Right lobe of liver (tissue), 6 donors: Measurements from ENCODE around the gene UTP25. TPM values are rescaled to one million over a fixed set of nuclear protein-coding genes. Genes with fewer than 3 reads are reported as not detected.

ENCODE experiments used
- ATAC-seq, 4 donors: fragments of 200-7000 bp; cut with Tn5 transposase; one replicate each; pipeline ENCODE4 v1.9.1; 2020; ENCODE audit warnings: mild to moderate bottlenecking in 4 of 4, moderate library complexity in 4 of 4
- DNase-seq, 3 donors: peaks; one replicate each; pipeline ENCODE4 v3.0.0-alpha.2; 2020
- H3K27ac ChIP-seq, 3 donors: fragments of 200-600 bp; one replicate each; pipeline ENCODE4 v1.8.0; 2022
- H3K27me3 ChIP-seq, 2 donors: fragments of 200-600 bp; one replicate each; pipeline ENCODE4 v1.8.0; 2022
- H3K36me3 ChIP-seq, 4 donors: fragments of 200-600 bp; sonication (generic) in 1 of 4; one replicate each; pipeline versions ENCODE4 v1.5.1 to v1.8.0; 2017 to 2022; ENCODE audit warnings: control low read depth in 1 of 4
- H3K4me1 ChIP-seq, 4 donors: fragments of 200-600 bp; sonication (generic) in 1 of 4; one replicate each; pipeline versions ENCODE4 v1.5.1 to v1.8.0; 2017 to 2022; ENCODE audit warnings: control low read depth in 1 of 4
- H3K4me3 ChIP-seq, 3 donors: fragments of 200-600 bp; one replicate each; pipeline ENCODE4 v1.8.0; 2022
- H3K9me3 ChIP-seq, 4 donors: fragments of 200-600 bp; sonication (generic) in 1 of 4; one replicate each; pipeline versions ENCODE4 v1.5.1 to v1.8.0; 2017 to 2022; ENCODE audit warnings: control low read depth in 1 of 4
- POLR2A ChIP-seq: fragments of 450-650 bp; IDR thresholded peaks from one replicate; pipeline ENCODE4 v1.6.1; 2017; ENCODE audit warnings: antibody characterized with exemption, mild to moderate bottlenecking
- WGBS: methylation state at CpG from one replicate; pipeline ENCODE4 v1.1.6; 2018; ENCODE audit warnings: low coverage, low lambda C conversion rate; ENCODE audit not compliant: insufficient coverage; ENCODE audit errors: missing lambda C conversion rate; 5-methylcytosine and 5-hydroxymethylcytosine counted together
- intact Hi-C, 2 donors: fragments of 100-400 bp; cut with DNase I; formaldehyde crosslinking; loops; one replicate each; pipeline versions ENCODE4 v1.11.2 to v1.14.1; 2022
- total RNA-seq, 6 experiments: library from RNA; depleted of rRNA in 2 of 6; stranded (reverse); fragments of >200 nt in 2 of 6; fragmentation: NEBNext Ultra II Directional in 3 of 6; extraction: Animal tissue kit (Norgen Biotek cat#: 25700) in 3 of 6; gene quantifications; one replicate each; pipeline versions ENCODE4 v1.1.0 to v1.2.4, GENCODE V29; 2016 to 2023
- TF ChIP-seq, protein P1 (sequence below), 4 donors: fragments of 200-600 bp in 3 of 4; fragments of 450-650 bp in 1 of 4; IDR thresholded peaks; one replicate each; pipeline versions ENCODE4 v1.5.1 to v1.8.0; 2016 to 2022; ENCODE audit warnings: antibody characterized with exemption in 4 of 4, mild to moderate bottlenecking in 2 of 4
- donor health status: DM: no; HTN: yes; CAD: no.
- donor health status: DM: no; HTN: no; CAD: no.
- donor health status: DM: no; HTN: no; CAD: no.
- donor health status: DM: no; HTN: yes; CAD: no.
- donor health status: DM: no; HTN: yes; CAD: no.

UTP25 gene
- total RNA-seq, 6 experiments from 2014 or later = 4.6 to 10.0 (median 6.4) TPM

DNA sequence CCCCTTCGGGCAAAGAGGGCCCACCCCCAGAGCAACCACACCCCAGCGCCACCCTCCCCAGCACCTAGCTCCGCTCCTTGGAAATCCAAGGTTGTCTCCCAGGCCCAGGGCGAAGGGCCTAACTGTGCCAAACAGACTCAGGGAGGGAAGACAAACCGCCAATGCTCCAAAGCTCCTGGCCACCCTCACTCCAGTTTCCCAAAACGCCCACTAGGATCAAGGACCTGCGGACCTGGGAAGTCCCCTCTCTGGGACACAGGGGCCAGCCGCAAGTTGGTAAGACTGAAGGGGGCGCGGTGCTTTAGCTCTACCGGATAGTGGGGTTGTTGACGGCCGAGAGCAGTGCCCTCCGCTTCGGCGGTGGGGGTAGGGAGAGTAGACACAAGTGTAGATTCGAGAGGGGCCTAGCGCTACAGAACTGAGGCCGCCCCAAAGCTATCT lies 22.4 kb upstream of the UTP25 start:
- DNase-seq = no peak
- TF ChIP-seq, protein P1, sequence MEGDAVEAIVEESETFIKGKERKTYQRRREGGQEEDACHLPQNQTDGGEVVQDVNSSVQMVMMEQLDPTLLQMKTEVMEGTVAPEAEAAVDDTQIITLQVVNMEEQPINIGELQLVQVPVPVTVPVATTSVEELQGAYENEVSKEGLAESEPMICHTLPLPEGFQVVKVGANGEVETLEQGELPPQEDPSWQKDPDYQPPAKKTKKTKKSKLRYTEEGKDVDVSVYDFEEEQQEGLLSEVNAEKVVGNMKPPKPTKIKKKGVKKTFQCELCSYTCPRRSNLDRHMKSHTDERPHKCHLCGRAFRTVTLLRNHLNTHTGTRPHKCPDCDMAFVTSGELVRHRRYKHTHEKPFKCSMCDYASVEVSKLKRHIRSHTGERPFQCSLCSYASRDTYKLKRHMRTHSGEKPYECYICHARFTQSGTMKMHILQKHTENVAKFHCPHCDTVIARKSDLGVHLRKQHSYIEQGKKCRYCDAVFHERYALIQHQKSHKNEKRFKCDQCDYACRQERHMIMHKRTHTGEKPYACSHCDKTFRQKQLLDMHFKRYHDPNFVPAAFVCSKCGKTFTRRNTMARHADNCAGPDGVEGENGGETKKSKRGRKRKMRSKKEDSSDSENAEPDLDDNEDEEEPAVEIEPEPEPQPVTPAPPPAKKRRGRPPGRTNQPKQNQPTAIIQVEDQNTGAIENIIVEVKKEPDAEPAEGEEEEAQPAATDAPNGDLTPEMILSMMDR (IDR thresholded peaks at IDR 0.05) = no peak
- no peak for TF ChIP-seq POLR2A
- intact Hi-C loops = no loop called here
- no peaks in the 10 kb centered on the region for H3K27me3 ChIP-seq
- no peak for ATAC-seq
- peak overlapping the region; percentile 43 to 63 (median 48) for H3K4me3 ChIP-seq
- H3K27ac ChIP-seq = peak overlapping the region in 2 of 3 donors; percentile 24 to 36
- WGBS = 51% methylated on average over 7 of the region's 19 CpGs
- peaks cover 0 to 22% (median 6%) of the 10 kb centered on the region in 4 donors for H3K4me1 ChIP-seq
- no peaks in the 10 kb centered on the region for H3K36me3 ChIP-seq
- no peaks in the 10 kb centered on the region for H3K9me3 ChIP-seq

DNA sequence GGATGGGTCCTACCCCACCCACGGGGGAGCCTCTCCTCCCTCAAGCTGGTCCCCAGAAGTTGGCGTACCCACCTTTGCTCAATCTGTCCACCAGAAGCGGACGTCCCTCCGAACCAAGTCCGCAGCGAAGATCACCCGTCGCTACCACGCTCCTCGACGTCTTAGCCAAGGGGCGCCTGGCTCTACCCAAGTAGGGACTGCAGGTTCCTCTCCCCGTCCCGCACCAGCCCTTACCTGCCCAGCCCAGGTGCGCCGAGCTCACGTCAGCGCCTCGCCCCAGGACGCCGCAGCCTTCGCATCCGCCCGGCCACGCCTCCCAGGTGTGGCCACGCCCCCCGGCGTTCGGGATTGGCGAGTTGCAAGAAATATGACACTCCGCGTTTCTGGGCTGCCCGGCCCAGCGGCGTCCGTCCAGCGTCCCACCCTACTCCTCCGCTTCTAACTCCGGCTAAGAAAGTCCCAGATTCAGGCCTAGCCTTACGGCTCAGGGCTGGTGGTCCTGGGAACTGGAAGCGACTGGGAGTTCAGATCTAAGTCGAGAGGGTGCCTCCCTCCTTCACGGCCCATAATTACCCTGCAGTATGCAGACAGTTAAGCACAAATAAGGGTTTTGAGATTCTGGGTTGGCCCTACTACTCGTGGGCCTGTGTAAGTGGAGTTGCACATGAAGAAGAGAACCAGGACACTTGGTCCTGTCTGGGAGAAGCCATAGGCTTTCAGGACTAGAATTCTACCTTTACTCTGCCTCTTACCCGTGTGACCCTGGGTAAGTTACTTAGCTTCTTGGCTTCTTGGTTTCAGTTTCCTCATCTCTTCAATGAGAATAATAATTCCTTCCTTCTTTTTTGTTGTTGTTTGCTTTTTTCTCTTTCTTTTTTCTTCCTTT lies 21.7 kb upstream of the UTP25 start, which contains the start of gene IRF6:
Gene IRF6, minus strand, starts transcription at position 268 of the 886 bp plus-strand sequence. CDS start 4,729 bp downstream, outside the sequence.
- Histone ChIP-seq H3K27ac (peak within 1 kb of the TSS; percentile 33 to 36 (median 34)), H3K27me3 (no peaks in the 10 kb centered on the region), H3K4me1 (peaks cover 0 to 15% (median 6%) of the 10 kb centered on the region in 4 donors), H3K36me3 (no peaks in the 10 kb centered on the region), H3K9me3 (no peaks in the 10 kb centered on the region), H3K4me3 (peak within 1 kb of the TSS; percentile 43 to 63 (median 48))
- intact Hi-C loops = no loop called here
- TF ChIP-seq, protein P1 (IDR thresholded peaks at IDR 0.05) = no peak
- TF ChIP-seq POLR2A = peak; percentile 83
- WGBS = 7% methylated on average over 18 of the region's 46 CpGs
- peak; percentile 91 to 95 (median 93) for DNase-seq
- ATAC-seq = peak; percentile 75 to 87 (median 79)

DNA sequence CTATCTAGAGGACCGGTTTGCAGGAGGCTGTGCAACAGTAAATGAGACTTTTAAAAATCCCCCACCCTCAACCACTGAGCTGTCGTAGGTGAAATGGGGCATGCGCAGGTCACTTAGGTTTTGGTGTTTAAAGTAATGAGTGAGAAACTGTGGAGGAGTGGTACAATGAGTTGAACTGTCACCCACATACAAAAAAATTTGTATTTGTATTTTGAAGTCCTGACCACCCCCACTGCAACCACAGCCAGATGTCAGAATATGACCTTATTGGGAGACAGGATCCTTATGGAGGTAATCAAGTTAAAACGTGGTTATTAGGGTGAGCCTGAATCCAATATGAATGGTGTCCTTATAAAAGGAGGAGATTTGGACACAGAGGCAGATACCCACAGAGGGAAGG lies 20.3 kb upstream of the UTP25 start:
- H3K27ac ChIP-seq = no peak overlapping the region

DNA sequence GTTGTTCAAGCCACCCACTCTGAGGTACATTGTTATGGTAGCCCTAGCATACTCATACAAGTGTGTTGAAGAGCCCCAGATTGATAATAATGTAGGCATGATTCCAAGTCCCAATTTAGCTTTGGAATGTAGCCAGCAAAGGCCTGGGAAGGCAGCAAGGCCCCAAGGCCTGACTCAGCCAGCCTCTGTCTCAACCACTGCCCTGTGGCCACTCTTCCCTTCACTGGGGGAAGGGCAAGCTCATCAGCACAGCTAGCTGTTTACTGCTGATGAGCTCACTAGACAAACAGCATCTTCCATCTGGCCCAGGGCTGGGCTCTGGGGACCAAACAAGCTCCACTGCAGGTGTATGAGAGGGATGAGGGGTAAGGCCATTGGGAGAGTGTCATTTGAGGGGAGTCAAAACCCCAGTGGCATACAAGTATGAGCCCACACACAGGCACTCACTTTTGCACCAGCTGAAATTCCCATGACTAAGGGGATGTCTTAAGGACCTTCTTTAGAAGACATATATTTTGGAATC lies 19.7 kb upstream of the UTP25 start:
- H3K27me3 ChIP-seq = no peaks in the 10 kb centered on the region
- H3K27ac ChIP-seq = no peak overlapping the region
- H3K4me3 ChIP-seq = no peak overlapping the region
- DNase-seq (peak in 2 of 3 donors; percentile 37 to 54), ATAC-seq (peak in 1 of 4 donors; percentile 67)
- peaks cover 0 to 3% (median under 1%) of the 10 kb centered on the region in 4 donors for H3K4me1 ChIP-seq
- H3K9me3 ChIP-seq = no peaks in the 10 kb centered on the region
- H3K36me3 ChIP-seq = no peaks in the 10 kb centered on the region
- intact Hi-C loops = no loop called here
- TF ChIP-seq, protein P1 (IDR thresholded peaks at IDR 0.05) = no peak
- no peak for TF ChIP-seq POLR2A

More for the DNA sequence above, 20.3 kb upstream of the UTP25 start:
- H3K9me3 ChIP-seq = no peaks in the 10 kb centered on the region
- H3K27me3 ChIP-seq = no peaks in the 10 kb centered on the region
- ATAC-seq = no peak
- no peak for TF ChIP-seq POLR2A
- TF ChIP-seq, protein P1 (IDR thresholded peaks at IDR 0.05) = no peak
- no peaks in the 10 kb centered on the region for H3K36me3 ChIP-seq
- intact Hi-C loops = no loop called here
- 83% methylated on average over 4 of the region's 4 CpGs for WGBS
- no peak for DNase-seq
- H3K4me3 ChIP-seq = no peak overlapping the region
- peaks cover 0 to 9% (median 3%) of the 10 kb centered on the region in 4 donors for H3K4me1 ChIP-seq
